LNCaP clone FGC (cell line): Measurements from ENCODE around the gene CXCL11.

Experiments
- DNase-seq: peaks from one replicate; pipeline ENCODE4 v3.0.0-alpha.2; 2011; ENCODE audit warnings: low read depth
- H3K4me3 ChIP-seq: 2 replicates; pipeline ENCODE4 v1.5.1; 2011; ENCODE audit warnings: mild to moderate bottlenecking, low read depth, low read length, control low read depth
- TF ChIP-seq, protein P1 (sequence below): IDR thresholded peaks from 2 replicates; pipeline ENCODE4 v1.5.1; 2012; ENCODE audit warnings: mild to moderate bottlenecking; ENCODE audit not compliant: control insufficient read depth, insufficient read depth; ENCODE audit errors: extremely low read depth

The CXCL11 gene

DNA sequence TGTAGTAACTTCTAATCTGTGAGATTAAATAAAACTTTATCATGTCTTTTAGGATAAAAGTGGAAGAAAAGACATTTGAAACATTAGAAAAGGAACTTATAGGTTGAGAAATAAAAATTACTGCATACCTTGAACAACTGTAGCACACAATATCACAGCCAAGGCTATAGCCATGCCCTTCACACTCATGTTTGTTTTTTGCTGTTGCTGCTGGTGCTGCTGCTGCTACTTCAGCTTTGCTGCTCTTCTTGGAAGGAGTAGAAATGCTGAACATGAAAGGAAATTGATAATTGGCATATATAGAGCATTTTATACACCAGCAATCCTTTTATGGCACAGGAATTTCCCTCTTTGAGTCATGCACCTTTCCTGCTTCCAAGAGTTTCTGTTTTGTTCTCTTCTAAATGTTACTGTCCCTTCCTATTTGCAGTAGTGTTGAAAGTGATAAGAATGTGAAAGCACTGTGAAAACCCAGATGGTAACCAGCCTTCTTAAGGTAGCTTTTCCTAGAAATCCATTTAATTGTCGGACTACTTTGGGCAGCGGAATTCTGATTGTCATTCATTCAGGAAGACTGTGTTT is at the start of gene CXCL11:
Gene CXCL11 (minus strand): TSS at position 272 of the 582 bp plus-strand sequence. CDS start 83 bp downstream, at position 189.
- no peak within 1 kb of the TSS for H3K4me3 ChIP-seq
- TF ChIP-seq, protein P1, sequence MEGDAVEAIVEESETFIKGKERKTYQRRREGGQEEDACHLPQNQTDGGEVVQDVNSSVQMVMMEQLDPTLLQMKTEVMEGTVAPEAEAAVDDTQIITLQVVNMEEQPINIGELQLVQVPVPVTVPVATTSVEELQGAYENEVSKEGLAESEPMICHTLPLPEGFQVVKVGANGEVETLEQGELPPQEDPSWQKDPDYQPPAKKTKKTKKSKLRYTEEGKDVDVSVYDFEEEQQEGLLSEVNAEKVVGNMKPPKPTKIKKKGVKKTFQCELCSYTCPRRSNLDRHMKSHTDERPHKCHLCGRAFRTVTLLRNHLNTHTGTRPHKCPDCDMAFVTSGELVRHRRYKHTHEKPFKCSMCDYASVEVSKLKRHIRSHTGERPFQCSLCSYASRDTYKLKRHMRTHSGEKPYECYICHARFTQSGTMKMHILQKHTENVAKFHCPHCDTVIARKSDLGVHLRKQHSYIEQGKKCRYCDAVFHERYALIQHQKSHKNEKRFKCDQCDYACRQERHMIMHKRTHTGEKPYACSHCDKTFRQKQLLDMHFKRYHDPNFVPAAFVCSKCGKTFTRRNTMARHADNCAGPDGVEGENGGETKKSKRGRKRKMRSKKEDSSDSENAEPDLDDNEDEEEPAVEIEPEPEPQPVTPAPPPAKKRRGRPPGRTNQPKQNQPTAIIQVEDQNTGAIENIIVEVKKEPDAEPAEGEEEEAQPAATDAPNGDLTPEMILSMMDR: no peak
- DNase-seq: no peak

DNA sequence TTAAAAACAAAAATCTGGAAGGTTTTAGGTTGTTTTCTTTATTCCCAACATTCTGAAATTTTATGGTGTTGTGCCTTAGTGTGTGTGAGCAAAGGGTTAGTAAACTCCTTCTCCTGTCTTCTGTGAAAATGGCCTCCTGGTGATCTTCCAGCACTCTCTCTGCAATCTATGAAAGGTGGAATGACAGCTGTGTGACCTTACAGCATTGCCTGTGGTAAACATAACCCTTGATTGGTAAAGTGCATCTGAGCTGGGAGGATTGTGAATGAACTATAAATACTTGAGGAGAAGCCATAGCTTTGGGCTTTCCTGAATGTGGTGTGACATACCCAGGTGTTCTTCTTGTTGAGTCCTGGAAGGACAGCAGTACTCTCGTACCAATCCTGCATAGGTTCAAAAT is 48.7 kb upstream of the CXCL11 start:
- no peak for DNase-seq
- H3K4me3 ChIP-seq: no peak overlapping the region
- TF ChIP-seq, protein P1: no peak

DNA sequence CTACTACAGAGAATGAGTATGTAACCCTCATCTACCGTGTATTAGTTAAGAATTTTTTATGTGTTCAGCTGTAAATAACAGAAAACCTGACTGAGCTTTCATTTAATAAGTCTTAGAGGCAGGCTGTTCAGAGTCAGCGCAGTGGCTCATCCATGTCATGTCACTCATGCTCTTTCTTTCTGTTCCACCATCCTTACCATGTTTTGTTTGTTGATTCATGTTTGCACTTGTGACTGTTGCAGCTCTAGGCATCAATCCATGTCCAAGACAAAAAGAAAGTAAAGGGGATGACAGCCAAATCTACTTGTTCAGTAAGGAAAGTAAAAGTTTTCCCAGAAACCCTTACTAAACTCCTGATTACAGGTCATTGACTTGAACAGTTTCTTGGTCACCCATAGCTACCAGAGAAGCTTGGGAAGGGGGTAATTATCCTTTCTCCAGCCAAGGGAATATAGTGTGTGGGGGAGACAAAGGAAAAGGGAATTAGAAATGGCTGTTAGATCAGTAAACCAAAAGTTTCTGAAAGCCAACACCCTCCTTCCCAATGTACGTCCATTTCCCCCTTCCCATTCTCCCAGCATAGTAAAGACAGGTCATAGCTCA is 47.6 kb upstream of the CXCL11 start:
- DNase-seq: no peak
- TF ChIP-seq, protein P1: no peak
- H3K4me3 ChIP-seq: no peak overlapping the region

DNA sequence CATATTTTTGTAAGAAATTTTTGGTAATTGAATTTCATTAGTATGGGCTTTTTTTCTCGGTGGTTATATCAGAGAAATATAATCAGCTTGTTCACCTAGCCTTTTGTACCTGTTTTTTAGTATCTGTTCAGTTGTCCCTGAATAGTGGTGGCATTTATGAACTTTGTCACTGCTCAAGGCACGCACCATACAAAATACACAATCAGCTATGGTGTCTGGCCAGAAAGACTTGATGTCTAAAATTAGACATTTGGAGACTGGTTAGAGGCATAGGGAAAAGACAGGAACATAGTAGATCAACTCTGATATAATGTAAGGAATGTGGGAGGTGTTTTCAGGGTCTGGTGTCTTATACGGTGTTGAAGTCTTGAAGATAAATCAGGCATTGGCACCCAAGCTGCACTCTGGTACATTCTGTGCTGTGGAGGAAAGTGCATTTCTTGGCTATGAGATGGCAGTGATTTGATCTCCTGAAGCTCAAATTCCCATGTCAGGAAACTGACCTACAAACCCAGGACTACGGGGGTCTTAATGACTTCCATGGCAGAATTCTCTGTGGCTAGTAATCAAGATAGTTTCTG is 42.3 kb upstream of the CXCL11 start:
- DNase-seq: no peak
- TF ChIP-seq, protein P1: no peak
- H3K4me3 ChIP-seq: no peak overlapping the region

DNA sequence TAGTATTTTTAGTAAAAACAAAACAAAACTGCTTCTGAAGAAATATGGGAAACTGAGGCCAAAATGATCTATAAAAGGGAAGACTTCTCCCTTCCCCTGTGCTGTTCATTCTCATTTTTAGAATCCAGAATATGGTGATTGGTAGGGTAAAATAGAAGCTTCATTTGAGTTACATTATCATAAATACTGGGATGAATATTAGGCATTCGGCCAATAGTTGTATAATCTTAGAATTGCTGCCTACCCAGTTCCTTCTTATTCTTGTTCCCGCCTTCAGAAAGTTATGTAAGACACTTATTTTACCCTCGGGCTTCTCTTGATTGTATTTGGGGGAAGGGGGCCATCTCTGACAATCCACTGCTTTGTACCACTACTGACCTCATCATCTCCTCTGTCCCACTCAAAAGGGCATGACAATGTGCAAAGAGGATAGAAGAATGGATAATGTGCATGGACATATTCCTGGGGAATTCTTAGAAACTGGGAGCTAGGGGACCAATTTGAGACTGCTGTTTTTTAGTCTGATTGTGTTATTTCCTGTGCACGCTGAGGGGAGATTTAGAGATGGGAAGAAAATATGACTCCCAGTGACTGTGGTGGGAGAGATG is 39.2 kb upstream of the CXCL11 start:
- TF ChIP-seq, protein P1: no peak
- DNase-seq: no peak
- H3K4me3 ChIP-seq: no peak overlapping the region

DNA sequence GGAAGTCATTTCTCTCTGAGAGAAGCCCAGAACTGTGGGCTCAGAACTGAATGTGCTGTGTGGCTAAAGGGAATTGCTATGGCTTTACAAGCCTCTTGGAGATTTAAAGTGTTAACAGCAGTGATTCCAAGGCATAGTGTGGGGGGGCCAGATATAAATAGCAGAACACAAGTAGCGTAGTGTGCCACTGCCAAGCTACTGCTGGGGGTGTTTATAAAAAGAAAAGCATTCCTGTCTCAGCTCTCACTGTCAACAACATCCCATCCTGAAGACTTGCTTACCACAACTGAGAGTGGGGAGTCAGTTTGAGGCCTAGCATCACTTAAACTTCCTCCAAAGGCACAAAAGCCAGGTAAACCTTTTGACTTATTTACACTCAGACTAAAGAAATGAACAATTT is 38.6 kb upstream of the CXCL11 start, which contains the start of gene ART3:
Gene ART3 (plus strand): TSS at position 242 of the 400 bp plus-strand sequence. CDS start 1,181 bp downstream, outside the sequence.
- DNase-seq: no peak
- H3K4me3 ChIP-seq: no peak within 1 kb of the TSS
- TF ChIP-seq, protein P1: no peak

DNA sequence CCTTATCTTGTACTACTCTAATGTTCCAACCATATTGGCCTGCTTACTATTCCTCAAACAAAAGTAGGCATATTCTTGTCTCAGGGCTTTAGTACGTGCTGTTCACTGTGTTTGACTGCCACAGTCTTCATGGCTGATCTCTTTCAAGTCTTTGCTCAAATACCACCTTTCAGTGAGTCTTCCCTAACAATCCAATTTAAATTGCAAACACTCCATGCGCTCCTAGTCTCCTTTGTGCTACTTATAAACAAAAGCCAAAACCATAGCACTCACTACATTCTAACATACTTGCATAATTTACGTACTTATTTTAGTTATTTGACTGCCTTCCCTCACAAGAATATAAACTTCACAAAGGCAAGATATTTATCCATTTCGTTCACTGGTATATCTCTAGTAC is 36.9 kb upstream of the CXCL11 start:
- TF ChIP-seq, protein P1: no peak
- H3K4me3 ChIP-seq: no peak overlapping the region
- DNase-seq: no peak
